ENCODE data around the gene MAP3K2.

DNA sequence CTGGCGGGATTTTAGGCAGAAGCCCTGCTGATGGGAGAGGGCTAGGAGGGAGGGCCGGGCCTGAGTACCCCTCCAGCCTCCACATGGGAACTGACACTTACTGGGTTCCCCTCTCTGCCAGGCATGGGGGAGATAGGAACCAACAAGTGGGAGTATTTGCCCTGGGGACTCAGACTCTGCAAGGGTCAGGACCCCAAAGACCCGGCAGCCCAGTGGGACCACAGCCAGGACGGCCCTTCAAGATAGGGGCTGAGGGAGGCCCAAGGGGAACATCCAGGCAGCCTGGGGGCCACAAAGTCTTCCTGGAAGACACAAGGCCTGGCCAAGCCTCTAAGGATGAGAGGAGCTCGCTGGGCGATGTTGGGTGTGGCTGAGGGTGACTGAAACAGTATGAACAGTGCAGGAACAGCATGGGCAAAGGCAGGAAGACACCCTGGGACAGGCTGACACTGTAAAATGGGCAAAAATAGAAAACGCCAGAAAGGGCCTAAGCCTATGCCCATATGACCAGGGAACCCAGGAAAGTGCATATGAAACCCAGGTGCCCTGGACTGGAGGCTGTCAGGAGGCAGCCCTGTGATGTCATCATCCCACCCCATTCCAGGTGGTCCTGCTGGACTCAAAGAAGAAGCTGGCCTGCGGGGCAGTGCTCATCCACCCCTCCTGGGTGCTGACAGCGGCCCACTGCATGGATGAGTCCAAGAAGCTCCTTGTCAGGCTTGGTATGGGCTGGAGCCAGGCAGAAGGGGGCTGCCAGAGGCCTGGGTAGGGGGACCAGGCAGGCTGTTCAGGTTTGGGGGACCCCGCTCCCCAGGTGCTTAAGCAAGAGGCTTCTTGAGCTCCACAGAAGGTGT, 39.0 kb upstream of the MAP3K2 start:
- no peak for TF ChIP-seq EZH2 (IDR thresholded peaks at IDR 0.05; ENCODE audit: borderline replicate concordance, low read length)
- TF ChIP-seq, protein P1, sequence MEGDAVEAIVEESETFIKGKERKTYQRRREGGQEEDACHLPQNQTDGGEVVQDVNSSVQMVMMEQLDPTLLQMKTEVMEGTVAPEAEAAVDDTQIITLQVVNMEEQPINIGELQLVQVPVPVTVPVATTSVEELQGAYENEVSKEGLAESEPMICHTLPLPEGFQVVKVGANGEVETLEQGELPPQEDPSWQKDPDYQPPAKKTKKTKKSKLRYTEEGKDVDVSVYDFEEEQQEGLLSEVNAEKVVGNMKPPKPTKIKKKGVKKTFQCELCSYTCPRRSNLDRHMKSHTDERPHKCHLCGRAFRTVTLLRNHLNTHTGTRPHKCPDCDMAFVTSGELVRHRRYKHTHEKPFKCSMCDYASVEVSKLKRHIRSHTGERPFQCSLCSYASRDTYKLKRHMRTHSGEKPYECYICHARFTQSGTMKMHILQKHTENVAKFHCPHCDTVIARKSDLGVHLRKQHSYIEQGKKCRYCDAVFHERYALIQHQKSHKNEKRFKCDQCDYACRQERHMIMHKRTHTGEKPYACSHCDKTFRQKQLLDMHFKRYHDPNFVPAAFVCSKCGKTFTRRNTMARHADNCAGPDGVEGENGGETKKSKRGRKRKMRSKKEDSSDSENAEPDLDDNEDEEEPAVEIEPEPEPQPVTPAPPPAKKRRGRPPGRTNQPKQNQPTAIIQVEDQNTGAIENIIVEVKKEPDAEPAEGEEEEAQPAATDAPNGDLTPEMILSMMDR (IDR thresholded peaks at IDR 0.05; ENCODE audit: low read length): no peak

Data from OCI-LY1 (cell line).